HuH-7 (cell line): ENCODE measurements around the gene FLT4.

Experiments
- DNase-seq: peaks from one replicate; pipeline ENCODE4 v3.0.0; 2011; ENCODE audit warnings: low spot score

Gene FLT4

DNA sequence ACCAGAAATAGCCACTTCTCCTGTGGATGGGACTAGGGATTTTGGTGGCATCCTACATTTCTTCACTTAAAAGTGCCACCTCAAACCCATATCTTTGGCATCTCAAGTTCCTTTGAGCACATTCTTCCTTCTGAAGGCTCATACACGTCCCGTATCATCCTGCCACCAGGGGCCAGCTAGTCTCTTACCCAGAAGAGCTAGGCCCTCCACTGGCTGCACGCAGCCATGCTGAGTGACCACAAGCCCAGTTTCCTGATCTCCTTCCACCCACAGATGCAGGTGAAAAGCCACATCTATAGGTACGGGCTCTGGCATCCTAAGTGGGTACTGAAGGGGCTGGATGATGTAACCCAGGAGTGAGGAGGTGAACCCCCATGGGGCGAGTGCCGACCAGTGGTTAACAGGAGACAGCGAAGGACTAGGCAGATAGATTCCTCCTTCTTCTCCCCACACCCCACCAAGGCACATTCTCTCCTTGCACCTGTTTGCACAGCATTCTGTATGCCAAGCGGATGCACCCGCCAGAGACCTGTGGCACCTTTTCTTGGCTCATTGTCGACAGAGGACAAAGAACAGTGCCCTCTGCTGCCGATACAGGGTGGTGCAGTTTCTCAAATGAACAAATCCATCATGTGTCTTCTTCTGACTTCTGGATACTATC, 43.7 kb downstream of the FLT4 start:
- DNase-seq = peak; percentile 77

DNA sequence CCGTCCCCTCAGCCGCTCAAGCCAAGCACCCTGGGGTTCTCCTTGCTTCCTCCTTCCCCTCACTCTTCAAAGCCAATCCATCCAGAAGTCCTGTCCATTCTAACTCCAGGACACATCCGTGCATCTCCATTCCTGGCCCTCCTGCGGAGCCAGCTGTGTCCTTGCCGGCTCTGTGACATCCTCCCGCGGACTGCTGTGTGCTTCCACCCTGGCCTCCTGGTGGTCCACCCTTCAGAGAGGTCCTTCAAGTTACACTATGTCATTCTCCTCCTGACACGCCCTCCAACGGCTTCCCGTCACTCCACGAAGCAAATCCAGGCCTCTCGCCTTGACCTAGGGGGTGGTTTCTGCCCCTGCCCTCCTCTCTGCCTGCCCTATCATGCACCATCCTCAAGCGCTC, 45.1 kb downstream of the FLT4 start:
- no peak for DNase-seq

DNA sequence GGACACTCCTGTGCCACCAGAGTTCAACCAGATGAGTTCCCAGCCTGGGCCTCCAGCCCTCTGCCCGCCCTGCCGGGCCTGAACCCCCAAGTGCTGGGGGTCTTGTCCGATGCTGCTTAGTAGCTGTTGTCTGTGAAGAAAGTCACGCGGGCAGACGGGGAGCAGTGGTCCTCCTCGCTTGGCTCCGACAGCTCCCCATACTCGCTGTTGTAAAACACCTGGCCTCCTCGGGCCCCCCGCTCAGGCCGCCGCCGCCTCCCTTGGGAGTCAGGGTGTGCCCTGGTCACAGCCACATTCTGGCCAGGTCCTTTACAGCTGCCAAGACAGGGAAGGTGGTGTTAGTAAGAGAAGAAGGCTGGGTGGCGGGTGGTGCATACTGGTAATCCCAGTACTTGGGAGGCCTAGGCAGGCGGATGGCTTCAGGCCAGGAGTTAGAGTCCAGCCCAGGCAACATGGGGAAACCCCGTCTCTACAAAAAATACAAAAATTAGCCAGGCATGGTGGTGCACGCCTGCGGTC, 46.3 kb downstream of the FLT4 start:
- no peak for DNase-seq

DNA sequence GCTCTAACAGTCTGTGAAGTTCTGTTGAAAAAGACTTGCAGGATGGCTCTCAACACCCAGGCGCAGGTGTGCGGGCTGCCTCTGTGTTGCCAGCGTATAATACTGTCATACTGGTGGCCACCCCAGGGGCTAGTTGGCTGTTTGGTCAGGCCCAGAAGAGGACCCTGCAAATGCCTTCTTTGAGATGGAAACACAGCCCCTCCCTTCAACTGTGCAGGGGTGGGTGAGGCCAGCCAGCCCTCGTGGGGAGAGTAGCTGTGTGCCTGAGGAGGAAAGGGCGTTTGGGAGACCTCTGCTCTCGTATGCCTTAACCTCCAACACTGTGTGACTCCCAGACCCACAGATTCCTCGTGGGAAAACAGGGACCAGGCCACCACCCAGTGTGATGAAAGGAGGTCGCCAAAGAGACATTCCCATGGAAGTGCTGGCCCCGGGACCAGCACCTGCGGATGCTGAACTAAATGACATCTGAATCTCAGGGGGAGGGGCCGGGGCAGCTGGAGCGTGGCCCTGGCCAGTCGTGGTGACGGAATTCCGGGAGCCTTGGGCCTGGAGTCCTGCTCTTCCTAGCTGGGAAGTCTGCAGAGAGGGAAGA, 46.8 kb downstream of the FLT4 start:
- DNase-seq = no peak

DNA sequence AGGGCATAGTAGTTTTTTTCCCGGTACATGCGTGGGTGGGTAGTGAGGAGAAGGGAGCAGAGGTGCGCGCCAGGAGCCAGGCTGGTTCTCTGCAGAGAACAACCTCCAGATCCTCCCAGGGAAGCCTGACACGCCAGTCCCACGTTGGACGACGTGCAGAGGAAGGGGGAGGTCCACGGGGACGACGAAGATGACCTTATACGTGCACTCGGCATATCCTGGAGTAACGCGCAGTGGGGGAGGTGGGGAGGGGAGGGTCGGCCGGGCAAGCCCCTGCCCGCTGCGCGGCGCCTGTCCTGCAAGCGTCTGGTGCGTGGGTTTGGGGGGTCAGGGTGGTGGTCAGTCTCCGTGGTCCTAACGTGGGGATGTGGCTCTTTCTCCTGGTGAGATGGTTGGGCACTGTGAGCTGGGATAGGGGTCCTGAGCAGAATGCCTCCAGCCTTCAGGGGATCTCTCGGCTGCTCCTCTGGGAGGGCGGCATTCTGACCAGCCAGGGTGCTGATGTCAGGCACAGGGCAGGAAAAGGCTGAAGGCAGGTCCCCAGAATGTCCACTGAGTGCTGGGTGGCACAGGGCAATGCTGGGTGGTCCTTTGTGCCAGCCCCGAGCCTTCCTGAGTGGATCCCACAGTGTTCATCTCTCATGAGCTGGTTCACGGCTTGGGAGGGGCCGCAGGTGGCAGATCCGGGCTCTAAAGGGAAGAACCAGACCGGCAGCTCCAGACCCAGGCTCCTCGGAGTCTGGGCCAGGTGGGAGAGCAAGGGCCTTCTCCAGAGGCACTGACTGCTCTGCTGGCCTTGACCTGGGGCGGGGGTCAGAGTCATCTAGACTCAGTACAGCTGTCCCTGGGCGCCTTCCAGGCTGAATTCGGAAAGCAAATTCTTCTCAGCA, 47.6 kb downstream of the FLT4 start:
- DNase-seq = no peak

DNA sequence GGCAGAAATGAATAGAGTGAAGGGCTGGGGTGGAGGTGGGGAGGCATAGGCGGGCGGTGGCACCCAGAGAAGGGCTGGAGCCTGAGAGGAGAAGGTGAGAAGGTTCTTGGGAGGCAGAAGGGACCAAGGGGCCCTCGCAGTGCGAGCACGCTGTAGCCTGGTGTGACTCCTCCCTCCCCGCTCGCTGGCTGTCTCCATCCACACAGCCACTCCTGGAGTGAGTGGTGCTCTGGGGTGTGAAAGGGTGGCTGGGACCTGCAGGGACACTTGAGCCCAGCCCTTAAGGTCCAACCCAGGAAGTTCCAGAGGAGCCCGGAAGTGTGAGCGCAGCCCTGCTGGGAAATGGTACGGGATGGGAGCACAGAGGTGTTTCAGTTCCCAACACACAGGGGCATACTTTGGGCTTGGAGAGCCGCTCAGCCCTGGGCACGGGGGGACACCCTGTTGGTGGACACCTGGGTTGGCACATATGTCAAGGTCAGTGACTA, 48.8 kb downstream of the FLT4 start:
- peak; percentile 15 for DNase-seq

DNA sequence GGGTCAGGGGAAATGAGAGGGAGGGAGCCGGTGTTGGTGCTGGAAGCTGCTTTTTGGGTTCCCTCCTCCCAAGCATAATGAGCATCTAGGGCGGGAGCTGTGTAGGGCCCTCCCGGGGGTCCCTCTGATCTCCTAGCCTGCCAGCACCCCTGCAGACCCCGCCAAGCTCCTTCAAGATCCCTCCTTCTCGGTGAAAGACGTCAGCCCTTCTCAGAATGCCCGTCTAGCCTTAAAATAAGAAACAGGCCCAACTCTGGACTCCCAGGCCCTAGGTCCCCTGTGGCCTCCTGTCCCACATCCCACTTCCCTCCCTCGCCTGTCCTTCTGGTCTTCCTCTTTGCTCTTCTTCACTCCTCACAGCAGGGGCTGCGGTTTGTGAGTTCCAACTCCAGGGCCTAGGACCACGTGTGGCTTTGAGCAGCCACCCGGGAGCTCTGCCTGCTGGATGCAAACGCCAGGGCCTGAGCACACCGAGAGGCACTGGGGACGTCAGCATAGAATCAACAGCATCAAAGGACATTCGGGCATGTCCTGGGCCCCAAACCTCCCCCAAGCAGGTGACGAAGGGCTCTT, 49.3 kb downstream of the FLT4 start:
- peak; percentile 25 for DNase-seq

DNA sequence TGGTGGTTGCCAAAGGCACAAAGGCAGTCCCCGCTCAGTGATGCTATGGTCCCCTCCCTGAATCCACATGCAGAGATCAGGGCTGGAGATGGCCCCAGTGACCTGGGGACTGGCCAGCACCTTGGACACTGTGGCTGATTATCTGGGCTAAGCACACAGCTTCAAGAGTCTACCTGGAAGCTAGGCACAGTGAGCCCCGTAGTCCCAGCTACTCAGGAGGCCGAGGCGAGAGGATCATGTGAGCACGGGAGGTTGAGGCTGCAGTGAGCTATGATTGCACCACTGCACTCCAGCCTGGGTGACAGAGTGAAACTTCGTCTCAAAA, 49.8 kb downstream of the FLT4 start:
- DNase-seq = peak; percentile 12

DNA sequence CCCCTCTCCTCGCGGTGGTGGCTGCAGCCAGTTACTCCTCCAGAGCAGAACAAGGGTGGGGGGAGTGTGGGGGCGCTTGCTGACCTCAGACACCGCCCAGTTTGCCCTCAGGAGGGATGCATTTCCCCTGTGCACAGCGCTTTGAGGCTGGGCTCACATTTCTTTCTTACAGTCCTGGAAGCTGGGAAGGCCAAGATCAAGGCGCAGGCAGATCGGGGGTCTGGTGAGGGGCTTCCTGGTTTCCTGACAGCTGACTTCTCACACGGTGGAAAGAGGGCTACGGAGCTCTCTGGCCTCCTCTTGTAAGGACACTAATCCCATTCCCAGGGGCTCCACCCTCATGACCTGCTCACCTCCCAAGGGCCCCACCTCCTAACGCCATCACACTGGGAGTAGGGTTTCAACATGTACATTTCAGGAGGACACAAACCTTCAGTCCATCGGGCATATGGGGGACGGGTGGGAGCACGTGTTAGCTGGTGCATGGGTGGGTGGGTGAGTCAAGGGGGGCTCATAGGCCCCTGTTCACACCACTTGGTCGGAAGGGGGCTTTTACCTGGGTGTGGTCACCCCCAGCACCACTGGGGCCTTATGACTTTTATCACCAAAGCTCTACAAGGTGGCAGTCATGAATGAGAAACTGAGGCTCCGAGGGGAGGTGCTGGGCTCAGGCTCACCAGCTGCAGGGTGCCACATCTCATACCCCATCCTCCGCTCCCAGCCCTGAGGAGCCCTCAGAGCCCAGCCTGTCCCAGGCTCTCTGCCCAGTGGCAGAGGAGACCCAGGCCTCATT, 50.4 kb downstream of the FLT4 start:
- no peak for DNase-seq

DNA sequence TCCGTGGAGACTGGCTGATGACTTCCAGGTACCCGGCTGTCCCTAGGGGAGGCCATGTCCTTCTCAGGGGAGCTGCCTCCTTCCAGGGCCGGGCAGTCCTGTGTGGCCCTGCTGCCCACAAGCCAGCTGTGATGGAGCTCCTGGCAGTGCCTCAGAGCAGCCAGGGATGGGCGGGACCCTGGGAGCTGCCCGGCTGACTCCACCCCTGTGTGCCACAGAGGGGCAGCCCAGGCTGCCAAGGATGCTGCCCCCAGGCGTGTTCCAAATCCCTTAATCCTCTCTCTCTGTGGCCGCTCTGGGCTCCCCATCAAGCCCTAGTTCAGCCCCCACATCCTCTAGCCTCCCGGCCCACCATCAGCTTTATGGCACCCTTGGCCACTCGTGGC, 51.1 kb downstream of the FLT4 start:
- no peak for DNase-seq

DNA sequence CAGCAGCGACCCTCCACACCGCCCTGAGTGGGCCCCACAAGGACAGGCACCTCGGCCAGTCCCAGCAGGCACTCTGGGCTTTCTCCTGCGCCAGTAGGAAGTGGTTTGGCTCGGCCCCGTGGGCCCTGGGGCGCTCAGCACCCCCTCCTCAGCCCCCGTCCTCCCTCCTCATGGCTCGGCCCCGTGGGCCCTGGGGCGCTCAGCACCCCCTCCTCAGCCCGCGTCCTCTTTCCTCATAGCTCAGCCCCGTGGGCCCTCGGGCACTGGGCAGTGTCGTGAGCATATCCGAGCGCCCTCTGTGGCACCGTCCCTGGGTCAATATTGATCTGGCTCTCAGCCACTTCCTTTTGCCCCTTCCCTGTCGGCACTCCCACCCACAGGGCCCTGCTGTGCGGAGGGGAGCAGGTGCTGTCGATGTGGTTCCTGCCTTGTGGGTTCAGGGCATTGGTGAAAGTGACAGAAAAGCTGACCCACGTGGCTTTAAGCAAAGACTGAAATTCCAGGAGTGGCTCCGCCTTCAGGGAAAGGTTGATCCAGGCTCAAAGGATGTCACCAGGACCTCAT, 52.6 kb downstream of the FLT4 start:
- DNase-seq = no peak

DNA sequence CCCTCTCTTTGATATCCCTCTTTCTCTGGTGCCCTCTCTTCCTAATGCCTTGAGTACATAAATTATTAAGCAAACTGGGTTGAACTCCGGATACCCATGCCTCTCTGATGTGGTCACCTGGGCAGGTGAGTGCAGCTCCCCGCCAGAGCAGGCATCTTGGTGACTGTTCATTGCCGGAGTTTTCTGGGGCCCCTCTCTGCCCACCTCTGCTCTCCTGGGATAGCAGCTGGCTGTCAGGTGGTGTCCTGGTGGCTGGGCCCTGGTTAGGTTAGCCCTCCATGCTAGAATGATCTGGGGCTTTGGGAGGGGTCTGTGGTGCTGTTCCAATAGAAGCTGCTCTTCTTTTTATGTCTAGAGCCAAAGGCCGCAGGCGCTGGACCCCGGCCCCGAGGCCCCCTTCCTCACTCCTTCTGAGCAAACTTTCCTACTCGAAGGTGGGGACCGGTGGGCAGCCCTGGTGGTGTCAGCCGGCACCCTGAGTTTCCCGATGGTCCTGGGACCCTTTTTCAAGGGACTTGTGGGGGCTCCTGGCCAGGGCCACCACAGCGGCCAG, 53.2 kb downstream of the FLT4 start:
- DNase-seq = no peak

DNA sequence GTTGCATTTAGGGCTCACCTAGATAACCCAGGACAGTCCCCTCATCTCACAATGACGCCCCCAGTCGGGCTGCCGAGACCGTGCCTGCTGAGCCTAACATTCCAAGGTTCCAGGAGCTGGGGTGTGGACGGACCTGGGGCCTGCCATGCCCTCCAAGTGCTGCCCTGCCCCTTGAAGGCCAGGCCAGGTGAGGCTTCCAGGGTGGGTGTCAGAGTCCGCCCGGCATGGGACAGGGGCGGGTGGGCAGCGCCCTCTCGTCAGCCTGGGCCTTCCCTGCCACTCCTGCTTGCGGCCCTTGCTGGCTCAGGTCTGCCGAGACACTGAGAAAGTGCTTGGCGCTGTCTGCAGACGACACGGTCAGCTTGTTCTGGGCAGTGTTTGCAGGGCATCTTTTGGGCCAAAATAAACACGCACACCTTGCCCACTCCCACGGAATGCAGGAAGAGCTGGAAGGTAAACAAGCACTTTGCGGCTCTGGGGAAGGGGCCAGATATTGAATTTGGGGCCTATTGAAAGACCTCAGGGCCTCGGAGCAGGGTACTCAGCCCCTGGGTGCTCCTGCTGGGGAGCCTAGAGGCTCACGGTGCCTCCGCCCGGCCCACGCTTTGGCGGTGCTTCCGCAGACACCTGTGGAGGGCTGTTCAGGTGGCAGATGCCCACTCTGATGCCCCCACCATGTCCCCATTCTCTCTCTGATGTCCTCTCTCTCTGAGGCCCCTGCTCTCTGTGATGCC, 53.9 kb downstream of the FLT4 start:
- no peak for DNase-seq

DNA sequence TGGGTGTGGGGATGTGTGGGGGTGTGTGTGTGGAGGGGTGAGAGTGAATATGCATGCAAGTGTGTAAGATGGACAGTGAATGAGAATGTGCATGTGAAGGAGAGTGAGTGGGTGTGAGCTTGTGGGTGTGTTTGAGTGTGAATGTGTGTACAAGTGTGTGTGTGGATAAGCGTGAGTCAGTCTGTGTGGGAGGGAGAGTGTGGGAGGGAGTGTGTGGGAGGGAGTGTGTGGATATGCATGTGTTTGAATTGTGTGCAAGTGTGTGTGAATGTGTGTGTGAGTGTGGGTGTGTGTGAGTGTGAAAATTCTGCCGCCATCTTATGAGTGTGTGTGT, 54.4 kb downstream of the FLT4 start:
- no peak for DNase-seq

DNA sequence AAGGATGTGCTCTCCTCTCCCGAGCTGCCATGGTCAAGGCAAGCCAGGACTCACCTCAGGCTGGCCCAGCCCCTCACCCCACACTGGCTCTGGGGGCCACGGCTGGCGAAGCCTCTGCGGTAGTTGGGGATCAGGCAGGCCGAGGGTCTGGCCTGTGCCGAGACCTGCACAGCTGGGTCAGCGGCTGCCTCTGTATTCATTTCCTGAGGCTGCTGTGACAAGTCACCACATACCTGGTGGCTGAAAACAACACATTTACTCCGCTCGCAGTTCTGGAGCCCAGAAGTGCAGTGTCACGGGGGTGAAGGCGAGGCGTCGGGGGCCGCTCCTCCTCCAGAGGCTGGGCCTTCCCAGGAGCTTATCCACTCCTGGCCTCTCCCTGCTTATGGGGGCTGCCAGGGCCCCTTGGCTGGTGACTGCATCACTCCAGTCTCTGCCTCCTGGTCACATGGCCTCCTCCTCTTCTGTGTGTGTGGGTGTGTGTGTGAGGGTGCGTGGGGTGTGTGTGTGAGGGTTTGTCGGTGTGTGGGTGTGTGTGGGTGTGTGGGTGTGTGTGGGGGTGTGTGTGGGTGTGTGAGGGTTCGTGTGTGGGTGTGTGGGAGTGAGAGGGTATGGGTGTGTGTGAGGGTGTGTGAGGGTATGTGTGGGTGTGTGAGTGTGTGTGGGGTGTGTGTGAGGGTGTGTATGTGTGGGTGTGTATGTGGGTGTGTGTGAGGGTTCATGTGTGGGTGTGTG, 54.9 kb downstream of the FLT4 start:
- no peak for DNase-seq

DNA sequence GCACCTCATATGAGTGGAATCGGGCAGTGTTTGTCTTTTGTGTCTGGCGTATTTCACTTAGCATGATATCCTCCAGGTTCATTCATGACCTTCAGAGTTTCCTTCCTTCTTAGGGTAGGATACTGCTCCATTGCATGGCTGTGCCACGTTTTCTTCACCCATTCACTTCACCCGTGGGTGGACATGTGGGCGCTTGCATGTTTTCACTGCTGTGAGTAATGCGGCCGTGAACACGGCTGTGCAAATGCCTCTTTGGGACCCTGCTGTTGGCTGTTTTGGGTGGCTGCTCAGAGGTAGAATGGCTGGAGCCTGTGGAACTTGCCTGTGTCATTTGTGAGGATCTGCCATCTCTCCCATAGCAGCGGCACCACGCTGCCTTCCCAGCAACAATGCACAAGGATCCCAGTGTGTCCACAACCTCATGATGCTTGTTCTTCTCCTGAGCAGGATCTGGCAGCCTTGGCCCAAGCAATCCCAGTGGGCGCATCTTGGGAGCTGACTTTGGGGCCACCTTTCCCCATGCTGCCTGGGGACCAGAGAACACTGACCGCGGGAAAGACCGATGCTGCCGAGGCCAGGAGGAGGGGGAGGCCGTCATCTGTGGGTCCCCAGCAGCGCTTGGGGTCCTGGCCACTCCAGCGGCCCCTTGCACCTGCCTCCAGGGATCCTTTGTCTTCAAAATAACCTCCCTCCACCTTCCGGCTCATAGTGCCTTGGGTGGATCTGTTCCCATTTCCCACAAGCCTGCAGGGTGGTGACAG, 55.8 kb downstream of the FLT4 start:
- DNase-seq = no peak

DNA sequence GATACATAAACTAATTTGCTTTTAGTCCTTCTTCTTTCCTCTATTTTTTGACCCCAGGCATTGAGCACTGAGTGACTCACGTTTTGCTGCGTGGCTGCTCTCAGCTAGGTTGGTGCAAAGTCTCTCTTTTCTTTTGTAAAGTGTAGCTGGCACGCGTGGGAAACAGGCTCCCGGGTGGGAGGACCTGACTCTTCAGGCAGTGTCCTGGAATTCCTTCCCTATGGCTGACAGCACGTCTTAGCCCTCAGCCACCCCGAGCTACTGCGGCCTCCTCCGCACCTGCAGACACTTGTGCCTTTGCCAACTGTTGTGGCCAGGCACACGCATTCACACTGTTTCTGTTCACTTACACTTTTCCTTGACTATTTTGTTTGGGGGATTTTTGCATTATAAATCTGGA, 57.2 kb downstream of the FLT4 start:
- no peak for DNase-seq

DNA sequence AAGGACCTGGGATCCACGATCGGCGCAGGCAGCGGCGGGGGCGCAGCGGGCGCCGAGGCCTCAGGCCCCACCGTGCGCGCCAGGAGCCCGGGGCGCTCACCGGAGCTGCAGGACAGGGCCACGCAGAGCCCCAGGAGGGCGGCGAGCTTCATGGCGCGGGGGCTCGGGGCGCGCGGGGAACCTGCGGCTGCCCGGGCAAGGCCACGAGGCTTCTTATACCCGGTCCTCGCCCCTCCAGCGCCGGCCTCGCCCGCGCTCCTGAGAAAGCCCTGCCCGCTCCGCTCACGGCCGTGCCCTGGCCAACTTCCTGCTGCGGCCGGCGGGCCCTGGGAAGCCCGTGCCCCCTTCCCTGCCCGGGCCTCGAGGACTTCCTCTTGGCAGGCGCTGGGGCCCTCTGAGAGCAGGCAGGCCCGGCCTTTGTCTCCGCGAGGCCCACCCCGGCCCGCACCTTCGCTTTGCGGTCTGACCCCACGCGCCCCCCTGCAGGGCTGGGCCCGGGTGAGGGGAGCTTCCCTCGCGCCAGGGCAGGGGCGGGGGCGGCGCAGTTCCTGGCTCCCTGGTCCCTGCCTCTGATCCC, 58.0 kb downstream of the FLT4 start, which contains the start of gene SCGB3A1:
TSS of gene SCGB3A1 (minus strand) at position 189 of the 577 bp plus-strand sequence. CDS start at position 152, 37 bp downstream.
- DNase-seq = no peak
